Lower lobe of right lung (tissue), 2 donors: Measurements from ENCODE around the gene JAKMIP1. TPM values are rescaled to one million over a fixed set of nuclear protein-coding genes. Genes with fewer than 3 reads are reported as not detected.

ENCODE experiments used
- ATAC-seq, 2 donors: fragments of 200-7000 bp; cut with Tn5 transposase; one replicate each; pipeline ENCODE4 v1.9.1; 2020 to 2022; ENCODE audit warnings: mild to moderate bottlenecking in 2 of 2, moderate library complexity in 2 of 2
- DNase-seq: peaks from one replicate; pipeline ENCODE4 v3.0.0-alpha.2; 2020
- H3K27ac ChIP-seq: fragments of 200-600 bp; one replicate; pipeline ENCODE4 v1.8.0; 2022
- H3K27me3 ChIP-seq: fragments of 200-600 bp; one replicate; pipeline ENCODE4 v1.8.0; 2022; ENCODE audit warnings: low read depth
- H3K36me3 ChIP-seq: fragments of 200-600 bp; one replicate; pipeline ENCODE4 v1.8.0; 2022; ENCODE audit warnings: mild to moderate bottlenecking
- H3K4me1 ChIP-seq: fragments of 200-600 bp; one replicate; pipeline ENCODE4 v1.8.0; 2022
- H3K4me3 ChIP-seq: fragments of 200-600 bp; one replicate; pipeline ENCODE4 v1.8.0; 2022; ENCODE audit warnings: mild to moderate bottlenecking
- H3K9me3 ChIP-seq: fragments of 200-600 bp; one replicate; pipeline ENCODE4 v1.8.0; 2022
- CTCF ChIP-seq: fragments of 200-600 bp; IDR thresholded peaks from one replicate; pipeline ENCODE4 v1.8.0; 2022; ENCODE audit warnings: antibody characterized with exemption, mild to moderate bottlenecking
- intact Hi-C: fragments of 100-400 bp; cut with DNase I; formaldehyde crosslinking; loops from one replicate; pipeline ENCODE4 v1.11.0; 2022
- total RNA-seq: library from RNA; stranded (reverse); fragmentation: NEBNext Ultra II Directional; extraction: Animal tissue kit (Norgen Biotek cat#: 25700); gene quantifications from one replicate; pipeline ENCODE4 v1.2.1, GENCODE V29; 2021
- donor health status: DM: no; HTN: yes; CAD: no; lungs with severe emphysema.

JAKMIP1 gene
- total RNA-seq, 1 donor from 2014 or later = 0.65 TPM

DNA sequence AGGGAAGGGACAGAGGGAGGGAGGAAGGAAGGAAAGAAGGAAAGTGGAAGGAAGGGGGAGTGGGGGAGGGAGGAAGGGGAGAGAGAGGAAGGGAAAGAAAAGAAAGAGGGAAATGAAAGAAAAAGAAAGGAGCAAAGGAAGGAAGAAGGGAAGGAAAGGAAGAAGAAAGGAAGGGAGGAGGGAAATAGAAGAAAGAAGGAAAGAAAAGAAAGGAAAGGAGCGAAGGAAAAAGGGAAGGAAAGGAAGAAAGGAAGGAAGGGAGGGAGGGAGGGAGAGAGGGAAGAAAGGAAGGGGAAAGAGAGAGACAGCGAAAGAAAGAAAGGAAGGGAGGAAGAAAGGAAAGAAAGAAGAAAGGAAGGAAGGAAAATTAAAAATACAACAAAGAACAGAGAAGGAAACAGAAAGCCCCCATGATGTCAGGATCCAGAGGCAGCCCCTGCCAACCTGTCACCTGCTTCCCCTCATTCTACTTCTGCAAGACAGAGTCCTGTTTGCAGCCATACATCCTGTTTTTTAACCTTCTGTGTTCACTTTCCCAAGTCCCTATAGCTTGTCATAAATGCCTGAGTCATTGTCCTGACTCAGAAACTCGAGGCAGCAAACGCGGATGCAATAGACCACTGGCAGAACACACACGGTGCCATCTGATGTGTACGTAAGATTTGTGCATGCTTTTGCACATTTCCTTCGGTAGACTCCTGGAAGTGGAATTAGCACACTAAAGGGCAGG, 105.2 kb downstream of the JAKMIP1 start:
- H3K4me1 ChIP-seq = no peaks in the 10 kb centered on the region
- H3K27me3 ChIP-seq = no peaks in the 10 kb centered on the region
- no peak overlapping the region for H3K27ac ChIP-seq
- intact Hi-C loops = no loop called here
- no peaks in the 10 kb centered on the region for H3K9me3 ChIP-seq
- no peaks in the 10 kb centered on the region for H3K36me3 ChIP-seq
- DNase-seq (no peak), ATAC-seq (no peak)
- TF ChIP-seq CTCF = no peak
- no peak overlapping the region for H3K4me3 ChIP-seq

DNA sequence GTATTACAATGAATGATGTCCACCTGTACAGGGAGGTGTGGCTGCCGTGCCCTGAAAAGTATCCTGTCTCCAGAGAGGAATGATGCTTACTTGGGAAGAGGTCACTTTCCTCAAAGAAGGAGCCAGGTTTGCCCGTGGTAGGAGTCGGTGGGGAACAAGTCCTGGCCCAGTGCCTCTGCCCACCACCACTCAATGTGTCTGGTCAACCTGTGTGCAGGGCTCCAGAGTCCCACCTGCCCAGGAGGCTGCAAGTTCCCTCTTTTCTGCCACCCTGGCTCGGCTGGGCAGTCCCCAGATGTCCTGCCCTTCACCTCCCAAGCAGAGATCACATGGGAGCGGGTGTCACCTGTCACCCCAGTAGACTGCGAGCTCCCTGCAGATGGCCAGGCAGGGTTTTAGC, 106.7 kb downstream of the JAKMIP1 start:
- DNase-seq (no peak), ATAC-seq (no peak)
- Histone ChIP-seq H3K27me3 (no peaks in the 10 kb centered on the region), H3K4me1 (no peaks in the 10 kb centered on the region), H3K36me3 (no peaks in the 10 kb centered on the region), H3K9me3 (no peaks in the 10 kb centered on the region), H3K4me3 (no peak overlapping the region), H3K27ac (no peak overlapping the region)
- no peak for TF ChIP-seq CTCF
- intact Hi-C loops = no loop called here

DNA sequence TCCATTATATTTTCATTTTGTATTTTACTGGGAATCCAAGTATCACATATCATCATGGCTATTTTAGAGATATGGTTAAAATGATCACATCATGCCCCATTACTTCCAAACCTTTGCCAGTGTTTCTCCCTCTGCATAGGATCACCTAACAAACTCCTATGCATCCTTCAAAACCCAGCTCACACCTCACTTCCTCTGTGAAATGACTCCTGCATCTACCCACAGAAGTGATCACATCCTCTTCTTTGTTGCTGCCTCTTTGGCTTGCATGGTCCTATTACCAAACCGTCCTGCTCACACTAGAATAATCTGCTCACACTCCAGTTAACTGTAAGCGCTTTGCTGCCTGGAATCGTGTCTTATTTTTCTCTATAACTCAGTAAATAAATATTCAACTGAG, 107.4 kb downstream of the JAKMIP1 start:
- TF ChIP-seq CTCF = no peak
- Histone ChIP-seq H3K9me3 (no peaks in the 10 kb centered on the region), H3K27ac (no peak overlapping the region), H3K4me1 (no peaks in the 10 kb centered on the region), H3K36me3 (no peaks in the 10 kb centered on the region), H3K4me3 (no peak overlapping the region), H3K27me3 (no peaks in the 10 kb centered on the region)
- DNase-seq = no peak
- intact Hi-C loops = no loop called here
- ATAC-seq = no peak

DNA sequence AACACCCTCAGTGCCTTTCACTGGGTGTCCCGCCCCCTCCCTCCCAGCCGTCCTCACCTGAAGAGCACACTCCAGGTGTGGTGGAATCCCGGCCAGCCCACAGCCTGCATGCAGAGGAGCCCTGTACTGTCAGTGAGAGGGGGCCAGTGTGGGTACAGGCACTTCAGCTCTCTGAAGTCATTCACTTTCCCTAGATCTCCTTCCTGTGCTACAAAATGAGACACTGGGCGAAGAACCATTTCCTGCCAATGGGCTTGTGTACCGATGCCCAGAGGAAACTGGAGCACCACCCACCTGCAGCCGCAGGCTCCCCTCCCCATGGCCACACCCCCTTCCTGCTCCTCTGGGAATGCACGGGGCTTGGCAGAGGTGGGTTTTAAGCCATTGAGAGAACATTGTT, 108.2 kb downstream of the JAKMIP1 start:
- H3K27ac ChIP-seq = no peak overlapping the region
- no peaks in the 10 kb centered on the region for H3K9me3 ChIP-seq
- no peak overlapping the region for H3K4me3 ChIP-seq
- intact Hi-C loops = no loop called here
- no peaks in the 10 kb centered on the region for H3K4me1 ChIP-seq
- no peak for ATAC-seq
- H3K36me3 ChIP-seq = no peaks in the 10 kb centered on the region
- no peaks in the 10 kb centered on the region for H3K27me3 ChIP-seq
- no peak for TF ChIP-seq CTCF
- DNase-seq = no peak

GRCh38 chr4:6090931-6091330, 109.4 kb downstream of the JAKMIP1 start:
- TF ChIP-seq CTCF = no peak
- DNase-seq = no peak
- Histone ChIP-seq H3K9me3 (no peaks in the 10 kb centered on the region), H3K4me3 (no peak overlapping the region), H3K36me3 (no peaks in the 10 kb centered on the region), H3K4me1 (no peaks in the 10 kb centered on the region), H3K27ac (no peak overlapping the region), H3K27me3 (no peaks in the 10 kb centered on the region)
- ATAC-seq = no peak
- intact Hi-C loops = no loop called here
